ENCODE results near the gene FOSL2.

The FOSL2 gene

DNA sequence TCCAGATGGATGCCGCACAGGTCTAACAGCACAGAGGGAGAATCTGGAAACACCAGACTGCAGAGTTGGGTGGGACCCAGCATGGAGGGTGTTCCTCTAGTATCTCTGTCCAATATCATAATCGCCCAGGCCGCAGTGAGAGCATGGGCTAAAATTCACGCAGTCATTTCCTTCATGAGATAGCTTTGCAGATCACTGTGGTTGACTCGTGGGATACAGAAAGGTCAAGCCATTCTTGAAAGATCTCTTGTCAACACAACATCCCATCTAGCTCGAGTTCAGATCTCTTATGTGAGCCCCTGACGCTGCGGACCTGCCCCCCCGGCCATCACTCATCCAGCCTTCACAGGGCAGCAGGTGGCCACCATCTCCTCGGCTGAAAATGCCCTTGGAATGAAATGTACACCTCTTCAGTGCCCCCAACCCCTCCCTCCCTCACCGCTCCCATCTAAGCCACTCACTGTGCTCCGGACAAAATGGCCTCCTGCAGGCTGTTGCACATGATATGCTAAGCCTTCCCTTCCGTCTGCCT, 45.9 kb downstream of the FOSL2 start:
- Histone ChIP-seq H3K36me3 (ENCODE audit: control insufficient read depth in 2 of 2, insufficient read depth in 1 of 2, low read length in 2 of 2) (no peaks in the 10 kb centered on the region), H3K27ac (ENCODE audit: extremely low read depth, low read depth, low read length) (no peak overlapping the region), H3K9me3 (ENCODE audit: control insufficient read depth, insufficient read depth, low read depth, low read length) (no peaks in the 10 kb centered on the region), H3K4me1 (ENCODE audit: control insufficient read depth, insufficient read depth, low read length) (no peaks in the 10 kb centered on the region; the same call in 1 of the 2 replicates), H3K4me3 (ENCODE audit: low read depth, low read length) (no peak overlapping the region)
- ChIA-PET POLR2A (no interaction called here), CTCF (interaction anchor here (0.6 kb wide), 3 partner anchors 17 to 735 kb away, joined by 3 read pairs; no protein-coding TSS in a partner anchor)
- TF ChIP-seq SP2 (tag by site-specific recombination; IDR thresholded peaks at IDR 0.05): no peak
- no peak for TF ChIP-seq ZNF302 (tag by site-specific recombination; IDR thresholded peaks at IDR 0.05; ENCODE audit: low read depth)
- TF ChIP-seq ZNF248 (tag by site-specific recombination; IDR thresholded peaks at IDR 0.05): no peak
- TF ChIP-seq ZNF701 (tag by site-specific recombination; IDR thresholded peaks at IDR 0.05): no peak

DNA sequence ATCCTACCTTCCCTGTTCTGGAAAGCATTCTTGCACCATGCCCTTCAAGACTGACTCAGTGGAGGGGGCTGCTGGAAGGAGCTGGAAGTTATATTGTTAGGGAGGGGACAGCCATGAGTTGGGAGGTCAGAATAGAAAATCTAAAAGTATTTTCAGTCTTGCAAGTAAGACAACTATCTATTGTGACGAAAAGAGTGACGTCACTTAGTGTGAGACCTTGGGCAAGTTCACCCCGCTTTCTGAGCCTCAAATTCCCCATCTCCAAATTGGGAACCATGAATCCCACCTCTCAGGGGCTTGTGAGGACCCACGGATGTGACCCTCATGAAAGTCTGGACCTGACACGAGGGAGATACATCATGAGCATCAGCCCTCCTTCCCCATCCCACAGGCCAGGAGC, 46.5 kb downstream of the FOSL2 start:
- ChIA-PET POLR2A (no interaction called here), CTCF (no interaction called here)
- H3K36me3 ChIP-seq (ENCODE audit: control insufficient read depth in 2 of 2, insufficient read depth in 1 of 2, low read length in 2 of 2): no peaks in the 10 kb centered on the region

DNA sequence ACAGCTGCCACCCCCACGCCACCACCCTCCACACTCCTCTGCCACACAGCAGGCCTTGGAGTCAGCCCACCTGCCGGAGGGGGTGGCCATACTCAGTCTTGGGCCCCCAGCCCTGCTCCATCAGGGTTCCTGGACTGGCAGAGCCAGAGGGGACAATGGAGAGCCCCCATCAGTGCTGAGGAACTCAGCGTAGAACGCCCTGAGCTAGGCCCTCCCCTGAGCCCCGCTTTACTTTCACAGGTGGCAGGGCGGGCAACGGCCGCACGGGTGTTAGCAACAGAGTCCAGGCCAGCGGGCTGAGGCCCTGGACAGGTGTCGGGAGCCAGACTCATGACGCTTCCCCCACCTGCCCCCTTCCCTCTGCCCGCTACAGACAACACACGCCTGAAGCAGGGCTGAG, 47.1 kb downstream of the FOSL2 start:
- Histone ChIP-seq H3K27ac (ENCODE audit: extremely low read depth, low read depth, low read length) (no peak overlapping the region), H3K9me3 (ENCODE audit: control insufficient read depth, insufficient read depth, low read depth, low read length) (no peaks in the 10 kb centered on the region), H3K36me3 (ENCODE audit: control insufficient read depth in 2 of 2, insufficient read depth in 1 of 2, low read length in 2 of 2) (no peaks in the 10 kb centered on the region), H3K4me3 (ENCODE audit: low read depth, low read length) (no peak overlapping the region), H3K4me1 (ENCODE audit: control insufficient read depth, insufficient read depth, low read length) (no peaks in the 10 kb centered on the region; the same call in 1 of the 2 replicates)
- ChIA-PET POLR2A (interaction anchor here (0.8 kb wide), 1 partner anchor 8 kb away, joined by 3 read pairs; no protein-coding TSS in a partner anchor), CTCF (interaction anchor here (1.1 kb wide), 1 partner anchor 13 kb away, joined by 4 read pairs; no protein-coding TSS in a partner anchor)
- TF ChIP-seq ZNF274 (IDR thresholded peaks at IDR 0.05; ENCODE audit: low read length) (no peak), ZNF274 (tag by site-specific recombination; IDR thresholded peaks at IDR 0.05; ENCODE audit: borderline replicate concordance) (no peak), EGR2 (tag by site-specific recombination; IDR thresholded peaks at IDR 0.05; ENCODE audit: low read depth) (peak; percentile 35; the same call in 1 of the 2 replicates)

More for the DNA sequence above, 46.5 kb downstream of the FOSL2 start:
- no peak for TF ChIP-seq SETDB1 (IDR thresholded peaks at IDR 0.05; ENCODE audit: insufficient read length, low read length)
- Histone ChIP-seq H3K27ac (ENCODE audit: extremely low read depth, low read depth, low read length) (no peak overlapping the region), H3K4me1 (ENCODE audit: control insufficient read depth, insufficient read depth, low read length) (no peaks in the 10 kb centered on the region; the same call in 1 of the 2 replicates), H3K4me3 (ENCODE audit: low read depth, low read length) (no peak overlapping the region), H3K9me3 (ENCODE audit: control insufficient read depth, insufficient read depth, low read depth, low read length) (no peaks in the 10 kb centered on the region)

DNA sequence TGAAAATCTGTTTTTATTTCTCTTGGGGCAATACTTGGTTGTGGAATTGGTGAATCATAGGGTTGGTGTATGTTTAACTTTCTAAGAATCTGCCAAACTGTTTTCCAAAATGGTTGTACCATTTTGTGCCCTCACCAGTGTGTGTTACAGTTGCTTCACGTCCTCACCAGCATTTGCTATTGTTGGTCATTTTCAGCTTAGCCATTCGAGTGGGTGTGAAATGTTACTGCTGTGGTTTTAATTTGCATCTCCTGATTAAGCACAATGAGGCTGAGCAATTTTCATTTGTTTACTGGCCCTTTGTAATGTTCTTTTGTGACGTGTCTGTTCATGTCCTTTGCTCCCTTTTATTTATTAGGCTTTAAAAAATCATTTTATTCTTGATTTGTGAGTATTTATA, 49.7 kb downstream of the FOSL2 start:
- H3K9me3 ChIP-seq (ENCODE audit: control insufficient read depth, insufficient read depth, low read depth, low read length): no peaks in the 10 kb centered on the region
- CTCF ChIA-PET: interaction anchor here (0.6 kb wide), 1 partner anchor 25 kb away, joined by 5 read pairs; no protein-coding TSS in a partner anchor
- TF ChIP-seq ZBTB48 (tag by site-specific recombination; IDR thresholded peaks at IDR 0.05): no peak
- no peak for TF ChIP-seq TRIM28 (IDR thresholded peaks at IDR 0.05; ENCODE audit: borderline replicate concordance, low read length)
- TF ChIP-seq ZNF629 (tag by site-specific recombination; IDR thresholded peaks at IDR 0.05): no peak
- no peak overlapping the region for H3K4me3 ChIP-seq (ENCODE audit: low read depth, low read length)
- H3K36me3 ChIP-seq (ENCODE audit: control insufficient read depth in 2 of 2, insufficient read depth in 1 of 2, low read length in 2 of 2): no peaks in the 10 kb centered on the region
- H3K4me1 ChIP-seq (ENCODE audit: control insufficient read depth, insufficient read depth, low read length): no peaks in the 10 kb centered on the region
- H3K27ac ChIP-seq (ENCODE audit: extremely low read depth, low read depth, low read length): no peak overlapping the region
- POLR2A ChIA-PET: no interaction called here

DNA sequence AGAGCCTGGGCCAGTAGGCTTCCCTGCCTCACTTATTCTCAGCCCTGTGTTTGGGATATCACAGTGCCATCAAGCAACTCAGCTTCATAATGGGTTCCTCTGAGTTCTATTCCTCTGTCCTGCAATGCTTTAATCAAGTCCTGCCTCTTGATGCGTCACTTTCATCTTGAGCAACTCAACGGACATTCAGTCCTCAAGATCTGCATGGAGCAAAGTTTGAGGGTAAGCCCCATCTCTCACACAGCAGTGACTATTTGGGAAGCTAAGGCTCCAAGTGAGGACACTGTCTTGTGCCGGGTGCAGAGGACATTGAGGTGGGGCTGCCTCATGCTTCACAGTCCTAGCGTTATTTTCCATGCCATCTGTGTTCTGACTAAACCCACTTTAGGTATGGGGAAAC, 52.3 kb downstream of the FOSL2 start:
- Histone ChIP-seq H3K4me3 (ENCODE audit: low read depth, low read length) (no peak overlapping the region), H3K36me3 (ENCODE audit: control insufficient read depth in 2 of 2, insufficient read depth in 1 of 2, low read length in 2 of 2) (no peaks in the 10 kb centered on the region), H3K27ac (ENCODE audit: extremely low read depth, low read depth, low read length) (no peak overlapping the region), H3K4me1 (ENCODE audit: control insufficient read depth, insufficient read depth, low read length) (peaks cover 3% of the 10 kb centered on the region; the same call in 1 of the 2 replicates), H3K9me3 (ENCODE audit: control insufficient read depth, insufficient read depth, low read depth, low read length) (no peaks in the 10 kb centered on the region)
- POLR2A ChIA-PET: interaction anchor here (0.7 kb wide), 1 partner anchor 88 kb away, joined by 4 read pairs; no protein-coding TSS in a partner anchor
- CTCF ChIA-PET: interaction anchor here (1.0 to 1.3 kb wide), 2 partner anchors 8 to 10 kb away, joined by 3 read pairs; no protein-coding TSS in a partner anchor
- no peak for TF ChIP-seq YY1 (tag by site-specific recombination; IDR thresholded peaks at IDR 0.05)
- TF ChIP-seq, protein P1, sequence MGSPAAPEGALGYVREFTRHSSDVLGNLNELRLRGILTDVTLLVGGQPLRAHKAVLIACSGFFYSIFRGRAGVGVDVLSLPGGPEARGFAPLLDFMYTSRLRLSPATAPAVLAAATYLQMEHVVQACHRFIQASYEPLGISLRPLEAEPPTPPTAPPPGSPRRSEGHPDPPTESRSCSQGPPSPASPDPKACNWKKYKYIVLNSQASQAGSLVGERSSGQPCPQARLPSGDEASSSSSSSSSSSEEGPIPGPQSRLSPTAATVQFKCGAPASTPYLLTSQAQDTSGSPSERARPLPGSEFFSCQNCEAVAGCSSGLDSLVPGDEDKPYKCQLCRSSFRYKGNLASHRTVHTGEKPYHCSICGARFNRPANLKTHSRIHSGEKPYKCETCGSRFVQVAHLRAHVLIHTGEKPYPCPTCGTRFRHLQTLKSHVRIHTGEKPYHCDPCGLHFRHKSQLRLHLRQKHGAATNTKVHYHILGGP (tag by site-specific recombination; IDR thresholded peaks at IDR 0.05): no peak
- TF ChIP-seq ZNF747 (tag by site-specific recombination; IDR thresholded peaks at IDR 0.05): no peak
- TF ChIP-seq GLIS1 (tag by site-specific recombination; IDR thresholded peaks at IDR 0.05): no peak
- TF ChIP-seq, protein P2, sequence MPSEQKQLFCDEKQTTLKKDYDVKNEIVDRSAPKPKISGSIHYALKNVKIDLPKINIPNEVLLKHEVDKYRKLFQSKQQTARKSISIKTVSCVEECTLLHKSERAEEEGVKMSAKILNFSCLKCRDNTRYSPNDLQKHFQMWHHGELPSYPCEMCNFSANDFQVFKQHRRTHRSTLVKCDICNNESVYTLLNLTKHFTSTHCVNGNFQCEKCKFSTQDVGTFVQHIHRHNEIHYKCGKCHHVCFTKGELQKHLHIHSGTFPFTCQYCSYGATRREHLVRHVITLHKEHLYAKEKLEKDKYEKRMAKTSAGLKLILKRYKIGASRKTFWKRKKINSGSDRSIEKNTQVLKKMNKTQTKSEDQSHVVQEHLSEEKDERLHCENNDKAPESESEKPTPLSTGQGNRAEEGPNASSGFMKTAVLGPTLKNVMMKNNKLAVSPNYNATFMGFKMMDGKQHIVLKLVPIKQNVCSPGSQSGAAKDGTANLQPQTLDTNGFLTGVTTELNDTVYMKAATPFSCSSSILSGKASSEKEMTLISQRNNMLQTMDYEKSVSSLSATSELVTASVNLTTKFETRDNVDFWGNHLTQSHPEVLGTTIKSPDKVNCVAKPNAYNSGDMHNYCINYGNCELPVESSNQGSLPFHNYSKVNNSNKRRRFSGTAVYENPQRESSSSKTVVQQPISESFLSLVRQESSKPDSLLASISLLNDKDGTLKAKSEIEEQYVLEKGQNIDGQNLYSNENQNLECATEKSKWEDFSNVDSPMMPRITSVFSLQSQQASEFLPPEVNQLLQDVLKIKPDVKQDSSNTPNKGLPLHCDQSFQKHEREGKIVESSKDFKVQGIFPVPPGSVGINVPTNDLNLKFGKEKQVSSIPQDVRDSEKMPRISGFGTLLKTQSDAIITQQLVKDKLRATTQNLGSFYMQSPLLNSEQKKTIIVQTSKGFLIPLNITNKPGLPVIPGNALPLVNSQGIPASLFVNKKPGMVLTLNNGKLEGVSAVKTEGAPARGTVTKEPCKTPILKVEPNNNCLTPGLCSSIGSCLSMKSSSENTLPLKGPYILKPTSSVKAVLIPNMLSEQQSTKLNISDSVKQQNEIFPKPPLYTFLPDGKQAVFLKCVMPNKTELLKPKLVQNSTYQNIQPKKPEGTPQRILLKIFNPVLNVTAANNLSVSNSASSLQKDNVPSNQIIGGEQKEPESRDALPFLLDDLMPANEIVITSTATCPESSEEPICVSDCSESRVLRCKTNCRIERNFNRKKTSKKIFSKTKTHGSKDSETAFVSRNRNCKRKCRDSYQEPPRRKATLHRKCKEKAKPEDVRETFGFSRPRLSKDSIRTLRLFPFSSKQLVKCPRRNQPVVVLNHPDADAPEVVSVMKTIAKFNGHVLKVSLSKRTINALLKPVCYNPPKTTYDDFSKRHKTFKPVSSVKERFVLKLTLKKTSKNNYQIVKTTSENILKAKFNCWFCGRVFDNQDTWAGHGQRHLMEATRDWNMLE (tag by site-specific recombination; conservative IDR thresholded peaks at IDR 0.05; ENCODE audit: low read depth): no peak
- TF ChIP-seq ZNF785 (tag by site-specific recombination; IDR thresholded peaks at IDR 0.05): no peak

Measured in HEK293 (cell line).